ENCODE data around the gene CYB561D2.

GRCh38 chr3:50393061-50393460 is 42.4 kb downstream of the CYB561D2 start:
- no peak for TF ChIP-seq POLR2A (IDR thresholded peaks at IDR 0.05)
- no peak for TF ChIP-seq CTCF (IDR thresholded peaks at IDR 0.05)
